Lower leg skin (tissue), 3 donors: Measurements from ENCODE around the gene SH3RF3.

Experiments
- CTCF ChIP-seq, 3 donors: fragments of 450-650 bp; IDR thresholded peaks; one replicate each; pipeline ENCODE4 v1.5.1; 2016; ENCODE audit warnings: antibody characterized with exemption in 3 of 3, mild to moderate bottlenecking in 3 of 3, moderate library complexity in 2 of 3
- POLR2A ChIP-seq, 2 donors: fragments of 450-650 bp; IDR thresholded peaks; one replicate each; pipeline ENCODE4 v1.6.1; 2016 to 2017; ENCODE audit warnings: antibody characterized with exemption in 2 of 2, mild to moderate bottlenecking in 1 of 2, moderate library complexity in 1 of 2

- TF ChIP-seq CTCF (IDR thresholded peaks at IDR 0.05): no peak
- TF ChIP-seq POLR2A (IDR thresholded peaks at IDR 0.05): no peak
Observed at GRCh38 chr2:109487536-109487869, 358.5 kb downstream of the SH3RF3 start.
